Activated CD8-positive, alpha-beta T cell treated with anti-CD3 and anti-CD28 coated beads for 36 hours (primary cell): ENCODE data around the gene TNFRSF11A. TPM values are rescaled to one million over a fixed set of nuclear protein-coding genes. Genes with fewer than 3 reads are reported as not detected.

ENCODE experiments used
- ATAC-seq: fragments of 200-7000 bp; cut with Tn5 transposase; one replicate; pipeline ENCODE4 v1.10.0; 2021; ENCODE audit warnings: mild to moderate bottlenecking, moderate library complexity
- CTCF ChIA-PET: fragments of 350-600 bp; sonication (Branson Sonifier 250); formaldehyde crosslinking; loops from one replicate; lab custom pipeline; 2021; ENCODE audit warnings: antibody characterized with exemption; lab: Charles Lee
- POLR2A ChIA-PET: fragments of 350-600 bp; sonication (Branson Sonifier 250); formaldehyde crosslinking; loops from one replicate; lab custom pipeline; 2021; ENCODE audit warnings: antibody characterized with exemption; lab: Charles Lee
- DNase-seq: peaks from one replicate; pipeline ENCODE4 v3.0.0-alpha.2; 2020
- H3K27ac Mint-ChIP-seq: one replicate; pipeline ENCODE4 v1.8.0; 2021; ENCODE audit warnings: mild to moderate bottlenecking, mixed read lengths
- H3K27me3 Mint-ChIP-seq: one replicate; pipeline ENCODE4 v1.8.0; 2021; ENCODE audit warnings: mixed read lengths
- H3K36me3 Mint-ChIP-seq: one replicate; pipeline ENCODE4 v1.8.0; 2021; ENCODE audit warnings: low read depth, mixed read lengths
- H3K4me1 Mint-ChIP-seq: one replicate; pipeline ENCODE4 v1.8.0; 2021; ENCODE audit warnings: low read depth, mixed read lengths
- H3K4me3 Mint-ChIP-seq: one replicate; pipeline ENCODE4 v1.8.0; 2021; ENCODE audit warnings: mild to moderate bottlenecking, moderate library complexity, mixed read lengths
- H3K9me3 Mint-ChIP-seq: one replicate; pipeline ENCODE4 v1.8.0; 2021; ENCODE audit warnings: mixed read lengths
- CTCF ChIP-seq: fragments of 200-600 bp; IDR thresholded peaks from one replicate; pipeline ENCODE4 v1.8.0; 2022; ENCODE audit warnings: antibody characterized with exemption, mild to moderate bottlenecking
- intact Hi-C: fragments of 100-400 bp; cut with micrococcal nuclease; formaldehyde crosslinking; loops from one replicate; pipeline ENCODE4 v1.10.0; 2022
- total RNA-seq, 2 experiments: library from RNA; stranded (reverse); gene quantifications; one replicate each; pipeline ENCODE4 v1.2.3, GENCODE V29; 2021

TNFRSF11A gene
- total RNA-seq, 2 experiments from 2014 or later = 7.3 to 8.0 TPM

GRCh38 chr18:62399781-62400308, 74.7 kb downstream of the TNFRSF11A start:
- intact Hi-C loops = no loop called here
- no peaks in the 10 kb centered on the region for H3K9me3 Mint-ChIP-seq
- DNase-seq (no peak), ATAC-seq (no peak)
- no peaks in the 10 kb centered on the region for H3K36me3 Mint-ChIP-seq
- no peak overlapping the region for H3K4me3 Mint-ChIP-seq
- CTCF ChIA-PET = interaction anchor here (1.0 to 1.6 kb wide), 3 partner anchors 26 to 186 kb away, joined by 3 to 4 read pairs (median 3); no protein-coding TSS in a partner anchor
- no peaks in the 10 kb centered on the region for H3K27me3 Mint-ChIP-seq
- H3K4me1 Mint-ChIP-seq = peaks cover 14% of the 10 kb centered on the region
- POLR2A ChIA-PET = interaction anchor here (1.0 kb wide), 1 partner anchor 9 kb away, joined by 3 read pairs; no protein-coding TSS in a partner anchor
- TF ChIP-seq CTCF = no peak
- H3K27ac Mint-ChIP-seq = no peak overlapping the region

DNA sequence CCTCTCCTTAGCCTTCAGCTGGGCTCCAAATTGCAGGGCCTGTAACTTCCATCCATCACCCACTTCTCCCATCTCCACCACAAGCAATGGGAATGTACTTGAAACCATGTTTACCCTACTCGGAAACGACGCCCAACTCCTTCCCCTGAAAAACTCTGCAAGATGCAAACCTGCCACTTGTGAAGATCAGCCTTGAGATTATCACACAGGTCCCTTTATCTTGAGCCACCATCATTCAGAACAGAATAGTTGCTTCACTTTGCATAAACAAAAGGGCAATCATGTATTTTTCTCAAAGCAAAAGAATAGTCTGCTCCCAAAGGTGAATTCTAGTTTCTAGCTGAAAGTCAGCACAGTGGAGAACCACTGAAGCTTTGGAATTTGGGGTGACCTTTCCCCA, 75.8 kb downstream of the TNFRSF11A start:
- H3K36me3 Mint-ChIP-seq = no peaks in the 10 kb centered on the region
- H3K27me3 Mint-ChIP-seq = no peaks in the 10 kb centered on the region
- ChIA-PET POLR2A (interaction anchor here (0.9 kb wide), 1 partner anchor 165 kb away, joined by 3 read pairs; no protein-coding TSS in a partner anchor), CTCF (interaction anchor here (1.0 kb wide), 1 partner anchor 25 kb away, joined by 3 read pairs; no protein-coding TSS in a partner anchor)
- no peak for TF ChIP-seq CTCF
- intact Hi-C loops = no loop called here
- H3K9me3 Mint-ChIP-seq = no peaks in the 10 kb centered on the region
- H3K4me1 Mint-ChIP-seq = peaks cover 14% of the 10 kb centered on the region
- no peak overlapping the region for H3K27ac Mint-ChIP-seq
- no peak overlapping the region for H3K4me3 Mint-ChIP-seq
- no peak for DNase-seq
- no peak for ATAC-seq

GRCh38 chr18:62402342-62402948, 77.3 kb downstream of the TNFRSF11A start:
- ATAC-seq (no peak), DNase-seq (no peak)
- H3K27ac Mint-ChIP-seq = no peak overlapping the region
- no peak overlapping the region for H3K4me3 Mint-ChIP-seq
- CTCF ChIA-PET = interaction anchor here (1.0 kb wide), 1 partner anchor 154 kb away, joined by 3 read pairs; no protein-coding TSS in a partner anchor
- no peaks in the 10 kb centered on the region for H3K9me3 Mint-ChIP-seq
- POLR2A ChIA-PET = no interaction called here
- peaks cover 6% of the 10 kb centered on the region for H3K4me1 Mint-ChIP-seq
- H3K27me3 Mint-ChIP-seq = no peaks in the 10 kb centered on the region
- intact Hi-C loops = no loop called here
- H3K36me3 Mint-ChIP-seq = no peaks in the 10 kb centered on the region
- TF ChIP-seq CTCF = no peak

DNA sequence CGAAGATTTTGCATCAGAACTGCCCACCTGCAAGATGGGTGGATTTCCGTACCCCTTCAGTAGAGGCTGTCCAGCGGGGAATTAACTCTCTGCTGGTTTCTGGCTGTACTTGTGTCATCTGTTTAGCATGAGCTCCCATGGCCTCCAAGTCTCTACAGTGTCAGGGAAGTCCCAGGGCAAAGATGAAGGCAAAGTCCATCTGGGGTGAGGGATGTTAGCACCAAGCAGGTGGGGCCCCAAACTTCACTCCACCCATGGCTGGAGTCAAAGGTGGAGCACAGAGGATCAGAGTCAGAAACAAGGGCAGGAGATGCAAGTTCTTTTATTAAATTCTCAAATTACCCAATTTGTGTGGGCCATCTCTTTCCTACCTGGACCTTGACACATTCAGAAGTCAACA, 78.0 kb downstream of the TNFRSF11A start:
- H3K9me3 Mint-ChIP-seq = no peaks in the 10 kb centered on the region
- intact Hi-C loops = no loop called here

More for the DNA sequence above, 78.0 kb downstream of the TNFRSF11A start:
- no peak for ATAC-seq
- Mint-ChIP-seq H3K27me3 (no peaks in the 10 kb centered on the region), H3K27ac (no peak overlapping the region), H3K4me3 (no peak overlapping the region), H3K4me1 (peaks cover 3% of the 10 kb centered on the region), H3K36me3 (no peaks in the 10 kb centered on the region)
- no peak for DNase-seq
- POLR2A ChIA-PET = no interaction called here
- no peak for TF ChIP-seq CTCF
- CTCF ChIA-PET = no interaction called here
